Skin of body (tissue), 2 donors: ENCODE results near the gene UBE2S. TPM values are rescaled to one million over a fixed set of nuclear protein-coding genes. Genes with fewer than 3 reads are reported as not detected.

Experiments
- DNase-seq: peaks from one replicate; lab custom pipeline; 2025; lab: John Stamatoyannopoulos, UW
- total RNA-seq: library from RNA; depleted of rRNA; stranded (reverse); fragments of >200 nt; gene quantifications from one replicate; pipeline ENCODE4 v1.2.3, GENCODE V29; 2014

UBE2S gene
- total RNA-seq, 1 donor from 2014 or later = 25.4 TPM

- peak; percentile 96 for DNase-seq
These were observed 22.5 kb downstream of the UBE2S start for GRCh38 chr19:55384920-55385723.

GRCh38 chr19:55384131-55384919, 23.3 kb downstream of the UBE2S start, which contains the start of gene TMEM238:
Gene TMEM238 (minus strand): TSS chr19:55384292. CDS start chr19:55384259, 33 bp downstream.
- DNase-seq = no peak

GRCh38 chr19:55383279-55384130, 24.1 kb downstream of the UBE2S start:
- DNase-seq = no peak

- no peak for DNase-seq
These were observed 25.0 kb downstream of the UBE2S start for GRCh38 chr19:55382522-55383054.

- DNase-seq = no peak
These were observed 25.6 kb downstream of the UBE2S start for GRCh38 chr19:55382013-55382412.

- DNase-seq = no peak
These were observed 28.4 kb downstream of the UBE2S start for GRCh38 chr19:55379174-55379573.

- no peak for DNase-seq
These were observed 30.0 kb downstream of the UBE2S start for GRCh38 chr19:55377356-55378131.

- DNase-seq = no peak
These were observed 31.2 kb downstream of the UBE2S start, which contains the start of gene TMEM190 for GRCh38 chr19:55376241-55376933. Gene TMEM190 (plus strand): TSS chr19:55376826. CDS start chr19:55376854, 28 bp downstream.

- no peak for DNase-seq
These were observed 33.4 kb downstream of the UBE2S start for GRCh38 chr19:55373993-55374757.

- no peak for DNase-seq
These were observed 34.1 kb downstream of the UBE2S start for GRCh38 chr19:55373306-55373992.

GRCh38 chr19:55372316-55373081, 35.1 kb downstream of the UBE2S start:
- no peak for DNase-seq

GRCh38 chr19:55370305-55370988, 37.1 kb downstream of the UBE2S start, which contains the start of gene IL11:
Gene IL11 (minus strand): TSS chr19:55370463. CDS start chr19:55370310, 153 bp downstream.
- no peak for DNase-seq

GRCh38 chr19:55369653-55370304, 37.8 kb downstream of the UBE2S start:
- DNase-seq = no peak

- DNase-seq = no peak
These were observed 38.7 kb downstream of the UBE2S start for GRCh38 chr19:55368701-55369563.

GRCh38 chr19:55368106-55368505, 39.5 kb downstream of the UBE2S start:
- no peak for DNase-seq
